Activated CD4-positive, alpha-beta memory T cell treated with anti-CD3 and anti-CD28 coated beads, Interleukin-2, amount 10 ng/mL, durations not matched to agents 7 days and 5 days (primary cell): Measurements from ENCODE around the gene PPM1L. TPM values are rescaled to one million over a fixed set of nuclear protein-coding genes. Genes with fewer than 3 reads are reported as not detected.

Experiments
- CTCF ChIA-PET: fragments of 350-600 bp; sonication (Branson Sonifier 250); formaldehyde crosslinking; loops from one replicate; lab custom pipeline; 2021; ENCODE audit warnings: antibody characterized with exemption, inconsistent platforms; lab: Charles Lee
- POLR2A ChIA-PET: fragments of 350-600 bp; sonication (Branson Sonifier 250); formaldehyde crosslinking; loops from one replicate; lab custom pipeline; 2021; ENCODE audit warnings: antibody characterized with exemption; lab: Charles Lee
- DNase-seq: peaks from one replicate; pipeline ENCODE4 v3.0.0-alpha.2; 2020
- H3K27ac Mint-ChIP-seq: one replicate; pipeline ENCODE4 v1.8.0; 2021; ENCODE audit warnings: mild to moderate bottlenecking, mixed read lengths
- H3K27me3 Mint-ChIP-seq: one replicate; pipeline ENCODE4 v1.8.0; 2021; ENCODE audit warnings: mixed read lengths
- H3K36me3 Mint-ChIP-seq: one replicate; pipeline ENCODE4 v1.8.0; 2021; ENCODE audit warnings: low read depth, mixed read lengths
- H3K4me1 Mint-ChIP-seq: one replicate; pipeline ENCODE4 v1.8.0; 2021; ENCODE audit warnings: mixed read lengths
- H3K4me3 Mint-ChIP-seq: one replicate; pipeline ENCODE4 v1.8.0; 2021; ENCODE audit warnings: mild to moderate bottlenecking, mixed read lengths
- H3K9me3 Mint-ChIP-seq: one replicate; pipeline ENCODE4 v1.8.0; 2021; ENCODE audit warnings: mixed read lengths
- total RNA-seq, 2 experiments: library from RNA; stranded (reverse); gene quantifications; one replicate each; pipeline ENCODE4 v1.2.3, GENCODE V29; 2021

Gene PPM1L
- total RNA-seq, 2 experiments from 2014 or later, result 5.9 TPM

GRCh38 chr3:160796813-160797164, 40.8 kb downstream of the PPM1L start:
- H3K4me1 Mint-ChIP-seq, result peaks cover 25% of the 10 kb centered on the region
- POLR2A ChIA-PET, result interaction anchor here (1.0 kb wide), 1 partner anchor 13 kb away, joined by 3 read pairs; no protein-coding TSS in a partner anchor
- peaks cover 2% of the 10 kb centered on the region for H3K27me3 Mint-ChIP-seq
- peaks cover 4% of the 10 kb centered on the region for H3K36me3 Mint-ChIP-seq
- no peaks in the 10 kb centered on the region for H3K9me3 Mint-ChIP-seq
- H3K4me3 Mint-ChIP-seq, result no peak overlapping the region
- CTCF ChIA-PET, result no interaction called here
- no peak for DNase-seq
- no peak overlapping the region for H3K27ac Mint-ChIP-seq

GRCh38 chr3:160797356-160797755, 41.3 kb downstream of the PPM1L start:
- Mint-ChIP-seq H3K4me3 (no peak overlapping the region), H3K27ac (no peak overlapping the region), H3K4me1 (peaks cover 31% of the 10 kb centered on the region), H3K27me3 (peaks cover 2% of the 10 kb centered on the region), H3K36me3 (peaks cover 4% of the 10 kb centered on the region), H3K9me3 (no peaks in the 10 kb centered on the region)
- POLR2A ChIA-PET, result no interaction called here
- DNase-seq, result no peak
- CTCF ChIA-PET, result no interaction called here

GRCh38 chr3:160801386-160802118, 45.5 kb downstream of the PPM1L start:
- Mint-ChIP-seq H3K4me3 (peak overlapping the region; percentile 45), H3K36me3 (peaks cover 4% of the 10 kb centered on the region), H3K4me1 (peaks cover 39% of the 10 kb centered on the region), H3K9me3 (no peaks in the 10 kb centered on the region), H3K27me3 (peaks cover 8% of the 10 kb centered on the region), H3K27ac (peak overlapping the region; percentile 72)
- ChIA-PET CTCF (interaction anchor here (0.8 kb wide), 1 partner anchor 44 kb away, joined by 4 read pairs; no protein-coding TSS in a partner anchor), POLR2A (interaction anchor here (1.3 to 2.8 kb wide), 2 partner anchors 46 to 419 kb away, joined by 4 to 30 read pairs; partner anchors contain the start of genes NMD3 and PPM1L)
- DNase-seq, result peak; percentile 72

- peaks cover 25% of the 10 kb centered on the region for H3K4me1 Mint-ChIP-seq
- peak overlapping the region; percentile 16 for H3K27ac Mint-ChIP-seq
- no peaks in the 10 kb centered on the region for H3K9me3 Mint-ChIP-seq
- H3K4me3 Mint-ChIP-seq, result no peak overlapping the region
- ChIA-PET CTCF (no interaction called here), POLR2A (no interaction called here)
- peaks cover 15% of the 10 kb centered on the region for H3K27me3 Mint-ChIP-seq
- H3K36me3 Mint-ChIP-seq, result no peaks in the 10 kb centered on the region
- DNase-seq, result no peak
Observed at GRCh38 chr3:160804762-160805161, 48.7 kb downstream of the PPM1L start.

- ChIA-PET CTCF (interaction anchor here (0.7 kb wide), 1 partner anchor 407 kb away, joined by 3 read pairs; no protein-coding TSS in a partner anchor), POLR2A (no interaction called here)
- H3K9me3 Mint-ChIP-seq, result no peaks in the 10 kb centered on the region
- no peaks in the 10 kb centered on the region for H3K36me3 Mint-ChIP-seq
- no peak for DNase-seq
- no peak overlapping the region for H3K4me3 Mint-ChIP-seq
- H3K4me1 Mint-ChIP-seq, result peaks cover 20% of the 10 kb centered on the region
- H3K27me3 Mint-ChIP-seq, result peaks cover 13% of the 10 kb centered on the region
- H3K27ac Mint-ChIP-seq, result no peak overlapping the region
Observed at GRCh38 chr3:160806094-160806493, 50.1 kb downstream of the PPM1L start.

- Mint-ChIP-seq H3K36me3 (no peaks in the 10 kb centered on the region), H3K4me1 (peaks cover 14% of the 10 kb centered on the region), H3K27ac (no peak overlapping the region), H3K9me3 (no peaks in the 10 kb centered on the region), H3K4me3 (no peak overlapping the region), H3K27me3 (peaks cover 13% of the 10 kb centered on the region)
- no peak for DNase-seq
- CTCF ChIA-PET, result interaction anchor here (0.7 kb wide), 1 partner anchor 407 kb away, joined by 3 read pairs; no protein-coding TSS in a partner anchor
- POLR2A ChIA-PET, result no interaction called here
Observed at GRCh38 chr3:160806686-160807085, 50.7 kb downstream of the PPM1L start.

- ChIA-PET CTCF (no interaction called here), POLR2A (interaction anchor here (0.9 kb wide), 1 partner anchor 12 kb away, joined by 3 read pairs; no protein-coding TSS in a partner anchor)
- H3K27ac Mint-ChIP-seq, result no peak overlapping the region
- peaks cover 2% of the 10 kb centered on the region for H3K4me1 Mint-ChIP-seq
- DNase-seq, result no peak
- H3K36me3 Mint-ChIP-seq, result no peaks in the 10 kb centered on the region
- H3K27me3 Mint-ChIP-seq, result peaks cover 10% of the 10 kb centered on the region
- H3K9me3 Mint-ChIP-seq, result no peaks in the 10 kb centered on the region
- no peak overlapping the region for H3K4me3 Mint-ChIP-seq
Observed at GRCh38 chr3:160808838-160809237, 52.8 kb downstream of the PPM1L start.

GRCh38 chr3:160809453-160809852, 53.4 kb downstream of the PPM1L start:
- Mint-ChIP-seq H3K27me3 (peaks cover 10% of the 10 kb centered on the region), H3K4me3 (no peak overlapping the region), H3K4me1 (peaks cover 2% of the 10 kb centered on the region), H3K9me3 (no peaks in the 10 kb centered on the region), H3K36me3 (no peaks in the 10 kb centered on the region), H3K27ac (no peak overlapping the region)
- POLR2A ChIA-PET, result interaction anchor here (0.9 kb wide), 1 partner anchor 13 kb away, joined by 3 read pairs; no protein-coding TSS in a partner anchor
- CTCF ChIA-PET, result no interaction called here
- no peak for DNase-seq

GRCh38 chr3:160810362-160811236, 54.6 kb downstream of the PPM1L start:
- POLR2A ChIA-PET, result no interaction called here
- no peaks in the 10 kb centered on the region for H3K9me3 Mint-ChIP-seq
- CTCF ChIA-PET, result interaction anchor here (0.5 kb wide), 1 partner anchor 40 kb away, joined by 3 read pairs; no protein-coding TSS in a partner anchor

GRCh38 chr3:160811237-160811548, 55.2 kb downstream of the PPM1L start:
- ChIA-PET POLR2A (no interaction called here), CTCF (no interaction called here)
- no peaks in the 10 kb centered on the region for H3K36me3 Mint-ChIP-seq
- H3K4me1 Mint-ChIP-seq, result no peaks in the 10 kb centered on the region
- DNase-seq, result no peak
- no peaks in the 10 kb centered on the region for H3K9me3 Mint-ChIP-seq
- H3K4me3 Mint-ChIP-seq, result no peak overlapping the region
- peaks cover 10% of the 10 kb centered on the region for H3K27me3 Mint-ChIP-seq
- H3K27ac Mint-ChIP-seq, result no peak overlapping the region

More at GRCh38 chr3:160810362-160811236, 54.6 kb downstream of the PPM1L start:
- no peak overlapping the region for H3K27ac Mint-ChIP-seq
- no peak overlapping the region for H3K4me3 Mint-ChIP-seq
- no peak for DNase-seq
- peaks cover 10% of the 10 kb centered on the region for H3K27me3 Mint-ChIP-seq
- H3K4me1 Mint-ChIP-seq, result peaks cover 2% of the 10 kb centered on the region
- no peaks in the 10 kb centered on the region for H3K36me3 Mint-ChIP-seq

GRCh38 chr3:160812304-160812703, 56.3 kb downstream of the PPM1L start:
- no peak overlapping the region for H3K27ac Mint-ChIP-seq
- H3K9me3 Mint-ChIP-seq, result no peaks in the 10 kb centered on the region
- H3K4me1 Mint-ChIP-seq, result no peaks in the 10 kb centered on the region
- ChIA-PET POLR2A (no interaction called here), CTCF (no interaction called here)
- H3K36me3 Mint-ChIP-seq, result no peaks in the 10 kb centered on the region
- H3K27me3 Mint-ChIP-seq, result peaks cover 4% of the 10 kb centered on the region
- H3K4me3 Mint-ChIP-seq, result no peak overlapping the region
- DNase-seq, result no peak

GRCh38 chr3:160815280-160815679, 59.2 kb downstream of the PPM1L start:
- H3K27ac Mint-ChIP-seq, result no peak overlapping the region
- H3K36me3 Mint-ChIP-seq, result no peaks in the 10 kb centered on the region
- no peaks in the 10 kb centered on the region for H3K4me1 Mint-ChIP-seq
- H3K4me3 Mint-ChIP-seq, result no peak overlapping the region
- ChIA-PET CTCF (no interaction called here), POLR2A (no interaction called here)
- H3K27me3 Mint-ChIP-seq, result peaks cover 8% of the 10 kb centered on the region
- H3K9me3 Mint-ChIP-seq, result no peaks in the 10 kb centered on the region
- no peak for DNase-seq

GRCh38 chr3:160820022-160820421, 64.0 kb downstream of the PPM1L start:
- Mint-ChIP-seq H3K4me1 (no peaks in the 10 kb centered on the region), H3K36me3 (no peaks in the 10 kb centered on the region), H3K9me3 (no peaks in the 10 kb centered on the region), H3K27me3 (peaks cover 11% of the 10 kb centered on the region), H3K27ac (no peak overlapping the region), H3K4me3 (no peak overlapping the region)
- CTCF ChIA-PET, result no interaction called here
- POLR2A ChIA-PET, result no interaction called here
- no peak for DNase-seq
